ENCODE measurements around the gene PHF13. TPM values are rescaled to one million over a fixed set of nuclear protein-coding genes. Genes with fewer than 3 reads are reported as not detected.

The PHF13 gene
- total and polyA plus RNA-seq, 10 of the 15 experiments (the other 5 are each of a cell fraction or from before 2014, with no cell fraction given): 0.87 to 15.4 (median 5.1) TPM

DNA sequence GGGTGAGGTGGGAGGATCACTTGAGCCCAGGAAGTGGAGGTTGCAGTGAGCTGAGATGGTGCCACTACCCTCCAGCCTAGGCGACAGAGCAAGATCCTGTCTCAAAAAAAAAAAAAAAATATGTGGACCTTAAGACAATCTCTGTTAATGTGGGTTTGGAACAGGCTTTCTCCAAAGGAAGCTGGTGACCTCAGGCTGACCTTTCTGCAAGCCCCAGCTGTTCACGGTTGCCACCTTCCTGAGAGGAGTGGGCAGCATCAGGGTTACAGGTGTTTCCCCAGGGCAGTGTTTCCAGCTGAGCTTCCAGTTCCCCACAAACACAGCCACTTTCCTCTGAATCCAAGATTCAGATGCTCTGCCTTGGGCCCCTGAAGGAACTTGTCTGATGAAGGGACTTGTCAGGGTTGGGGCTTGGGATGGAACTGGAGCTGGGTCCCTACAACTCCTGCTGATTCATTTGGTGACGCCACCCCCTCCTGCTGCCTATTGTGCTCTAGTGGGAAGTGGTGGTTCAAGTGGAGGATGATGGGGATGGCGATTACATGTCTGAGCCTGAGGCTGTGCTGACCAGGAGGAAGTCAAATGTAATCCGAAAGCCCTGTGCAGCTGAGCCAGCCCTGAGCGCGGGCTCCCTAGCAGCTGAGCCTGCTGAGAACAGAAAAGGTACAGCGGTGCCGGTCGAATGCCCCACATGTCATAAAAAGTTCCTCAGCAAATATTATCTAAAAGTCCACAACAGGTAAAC is 31.8 kb upstream of the PHF13 start:
- ChIA-PET SMC1A (ENCODE audit: uncharacterized antibody, unreplicated experiment) (interaction anchor here (1.1 to 2.9 kb wide), 3 partner anchors 18 to 43 kb away, joined by 3 to 16 read pairs (median 4); partner anchors contain the start of gene THAP3), POLR2A (interaction anchor here (0.5 to 3.9 kb wide), 4 partner anchors 17 to 551 kb away, joined by 3 to 22 read pairs (median 4); no protein-coding TSS in a partner anchor), CTCF (interaction anchor here (0.6 to 4.4 kb wide), 5 partner anchors 15 to 41 kb away, joined by 3 to 29 read pairs (median 4); partner anchors contain the start of genes NOL9 and TAS1R1), RAD21 (ENCODE audit: unreplicated experiment) (interaction anchor here (1.0 to 4.7 kb wide), 3 partner anchors 19 to 32 kb away, joined by 3 to 38 read pairs (median 11); partner anchors contain the start of genes KLHL21, NOL9, PHF13 and TAS1R1)
- 68% methylated on average over 10 of the region's 10 CpGs for WGBS (ENCODE audit: insufficient coverage, insufficient replicate concordance, low lambda C conversion rate, missing lambda C conversion rate)
- TF ChIP-seq IKZF1 (conservative IDR thresholded peaks at IDR 0.05) (0 out of 2 replicates have a peak, but pooled peaks have one; percentile 24), NR2F1 (conservative IDR thresholded peaks at IDR 0.05) (0 out of 2 replicates have a peak, but pooled peaks have one; percentile 12), SREBF1 (IDR thresholded peaks at IDR 0.05; ENCODE audit: low read length) (no peak), RELB (IDR thresholded peaks at IDR 0.05; ENCODE audit: low read depth) (no peak)
- H2AFZ ChIP-seq (ENCODE audit: control insufficient read depth, low read depth, low read length): no peak overlapping the region
- no peak for ATAC-seq
- intact Hi-C loops (cut with micrococcal nuclease; ENCODE audit: unreplicated experiment) (no loop called here), in situ Hi-C loops (cut with MboI) (no loop called here)
- peak overlapping the region; percentile 70 for H3K4me2 ChIP-seq (ENCODE audit: control insufficient read depth, insufficient read depth)
- no peaks in the 10 kb centered on the region for H3K27me3 ChIP-seq (replicated peaks in 1 of 2; ENCODE audit: control insufficient read depth in 2 of 2, insufficient read depth in 2 of 2, low read length in 1 of 2)
- H3K4me1 ChIP-seq (ENCODE audit: control insufficient read depth, insufficient read depth, low read length): peaks cover 13% of the 10 kb centered on the region
- H4K20me1 ChIP-seq (ENCODE audit: control insufficient read depth, insufficient read depth): no peaks in the 10 kb centered on the region
- no peak for FAIRE-seq
- H3K4me3 ChIP-seq: peak overlapping the region; percentile 36; the same call in 1 of the 2 replicates
- H3K79me2 ChIP-seq (ENCODE audit: control insufficient read depth, insufficient read depth, low read length): peaks cover 21% of the 10 kb centered on the region
- DNase-seq (ENCODE audit: low read depth, low spot score): no peak
- peak overlapping the region; percentile 19; the same call in 1 of the 2 replicates for H3K9ac ChIP-seq (ENCODE audit: control insufficient read depth, insufficient read depth, low read length)
- no peaks in the 10 kb centered on the region for H3K9me3 ChIP-seq (replicated peaks; ENCODE audit: control insufficient read depth, insufficient read depth, low read length)
- H3K36me3 ChIP-seq (ENCODE audit: control insufficient read depth in 2 of 2, insufficient read depth in 2 of 2, low read length in 1 of 2): no peaks in the 10 kb centered on the region; a peak in 1 of 4 replicates
- no peak overlapping the region for H3K27ac ChIP-seq (ENCODE audit: control insufficient read depth, insufficient read depth)
- no TSS peak for BruUV-seq (replicated peaks)
